Measurements from ENCODE around the gene CAPRIN1. TPM values are rescaled to one million over a fixed set of nuclear protein-coding genes. Genes with fewer than 3 reads are reported as not detected.

Gene CAPRIN1
- polyA plus RNA-seq, 1 of the 3 experiments (the other 2 are of a cell fraction): 67.1 TPM

GRCh38 chr11:34114471-34114870, 62.9 kb downstream of the CAPRIN1 start (continued):
- TF ChIP-seq RCOR1 (IDR thresholded peaks at IDR 0.05; ENCODE audit: low read length): no peak
- no peak for TF ChIP-seq TAF1 (IDR thresholded peaks at IDR 0.05; ENCODE audit: borderline replicate concordance, low read depth, low read length)
- no peak for TF ChIP-seq FOSL2 (IDR thresholded peaks at IDR 0.05; ENCODE audit: borderline replicate concordance, low read depth)
- no peak for TF ChIP-seq MXI1 (IDR thresholded peaks at IDR 0.05; ENCODE audit: low read depth, low read length)
- TF ChIP-seq GABPA (IDR thresholded peaks at IDR 0.05; ENCODE audit: low read depth): no peak
- TF ChIP-seq FOXJ3 (CRISPR knock-in tag; IDR thresholded peaks at IDR 0.05): no peak

DNA sequence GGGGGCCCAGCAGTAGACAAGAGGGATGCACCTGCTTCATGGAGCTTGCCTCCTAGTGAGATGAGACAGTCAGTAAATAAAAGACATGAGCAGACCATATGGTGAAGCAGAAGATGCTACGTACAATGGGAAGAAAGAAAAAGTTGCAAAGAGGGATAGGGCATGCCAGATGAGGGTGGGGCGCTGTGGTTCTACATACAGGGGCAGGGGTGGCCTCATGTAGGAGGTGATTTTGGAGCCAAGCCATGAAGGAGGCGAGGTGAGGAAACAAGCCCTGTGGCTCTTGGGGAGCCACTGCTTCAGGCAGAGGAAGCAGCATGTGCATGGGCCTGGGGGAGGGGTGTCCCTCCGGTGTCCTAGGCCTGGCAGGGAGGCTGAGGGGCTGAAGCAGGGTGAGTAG, 69.1 kb downstream of the CAPRIN1 start:
- H3K36me3 ChIP-seq (replicated peaks in 1 of 2; ENCODE audit: control insufficient read depth in 1 of 2, insufficient read depth in 2 of 2, low read length in 1 of 2): peaks cover 61 to 79% of the 10 kb centered on the region in 2 experiments
- CTCF ChIA-PET: no interaction called here
- no peaks in the 10 kb centered on the region for H3F3A ChIP-seq (replicated peaks; ENCODE audit: insufficient read depth)

GRCh38 chr11:34124885-34125668, 73.5 kb downstream of the CAPRIN1 start:
- ChIA-PET POLR2A (no interaction called here), CTCF (no interaction called here)
- H3K9me2 ChIP-seq: no peaks in the 10 kb centered on the region
- H3K4me1 ChIP-seq (ENCODE audit: control insufficient read depth in 1 of 2, insufficient read depth in 2 of 2, low read depth in 1 of 2, low read length in 1 of 2): no peaks in the 10 kb centered on the region
- H3F3A ChIP-seq (replicated peaks; ENCODE audit: insufficient read depth): no peaks in the 10 kb centered on the region
- no peak for DNase-seq
- H3K9ac ChIP-seq: no peak overlapping the region
- H3K79me2 ChIP-seq (ENCODE audit: insufficient read depth): no peaks in the 10 kb centered on the region
- no peak overlapping the region for H3K4me2 ChIP-seq
- no peaks in the 10 kb centered on the region for H3K9me3 ChIP-seq
- 93% methylated on average over 4 of the region's 4 CpGs for WGBS (ENCODE audit: low lambda C conversion rate)
- H3K4me3 ChIP-seq (ENCODE audit: low read depth in 2 of 2, low read length in 1 of 2): no peak overlapping the region
- H3K27ac ChIP-seq (ENCODE audit: low read depth in 2 of 2, low read length in 1 of 2): no peak overlapping the region
- H2AFZ ChIP-seq (ENCODE audit: low read depth): no peak overlapping the region
- H4K20me1 ChIP-seq (ENCODE audit: insufficient read depth): no peaks in the 10 kb centered on the region
- no peaks in the 10 kb centered on the region for H3K27me3 ChIP-seq (ENCODE audit: insufficient read depth)
- H3K36me3 ChIP-seq (replicated peaks in 1 of 2; ENCODE audit: control insufficient read depth in 1 of 2, insufficient read depth in 2 of 2, low read length in 1 of 2): peaks cover 59 to 78% of the 10 kb centered on the region in 2 experiments
- no peak for TF ChIP-seq CTCF (IDR thresholded peaks at IDR 0.05)
- TF ChIP-seq RFX5 (IDR thresholded peaks at IDR 0.05; ENCODE audit: low read length): no peak
- no peak for TF ChIP-seq TEAD4 (IDR thresholded peaks at IDR 0.05; ENCODE audit: borderline replicate concordance, insufficient read depth)
- no peak for TF ChIP-seq REST (IDR thresholded peaks at IDR 0.05; ENCODE audit: low read depth, low read length)
- no peak for TF ChIP-seq TCF12 (IDR thresholded peaks at IDR 0.05)
- TF ChIP-seq, protein P1, sequence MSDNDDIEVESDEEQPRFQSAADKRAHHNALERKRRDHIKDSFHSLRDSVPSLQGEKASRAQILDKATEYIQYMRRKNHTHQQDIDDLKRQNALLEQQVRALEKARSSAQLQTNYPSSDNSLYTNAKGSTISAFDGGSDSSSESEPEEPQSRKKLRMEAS (IDR thresholded peaks at IDR 0.05; ENCODE audit: low read depth): no peak
- no peak for TF ChIP-seq FOSL2 (IDR thresholded peaks at IDR 0.05; ENCODE audit: borderline replicate concordance, low read depth)
- TF ChIP-seq USF2 (IDR thresholded peaks at IDR 0.05; ENCODE audit: borderline replicate concordance, low read depth, low read length): no peak
- no peak for TF ChIP-seq RXRA (IDR thresholded peaks at IDR 0.05; ENCODE audit: borderline replicate concordance, low read depth)
- no peak for TF ChIP-seq SMC3 (IDR thresholded peaks at IDR 0.05; ENCODE audit: low read depth, low read length)
- no peak for TF ChIP-seq GABPA (IDR thresholded peaks at IDR 0.05; ENCODE audit: low read depth)
- TF ChIP-seq EP300 (IDR thresholded peaks at IDR 0.05; ENCODE audit: borderline replicate concordance in 1 of 2, low read depth in 1 of 2, low read length in 1 of 2): no peak

More for the DNA sequence above, 69.1 kb downstream of the CAPRIN1 start:
- Histone ChIP-seq H3K9me3 (no peaks in the 10 kb centered on the region), H3K9me2 (no peaks in the 10 kb centered on the region), H3K4me3 (ENCODE audit: low read depth in 2 of 2, low read length in 1 of 2) (no peak overlapping the region), H3K27me3 (ENCODE audit: insufficient read depth) (no peaks in the 10 kb centered on the region), H4K20me1 (ENCODE audit: insufficient read depth) (no peaks in the 10 kb centered on the region), H3K27ac (ENCODE audit: low read depth in 2 of 2, low read length in 1 of 2) (no peak overlapping the region), H3K9ac (no peak overlapping the region), H3K4me2 (no peak overlapping the region), H3K79me2 (ENCODE audit: insufficient read depth) (no peaks in the 10 kb centered on the region), H2AFZ (ENCODE audit: low read depth) (no peak overlapping the region), H3K4me1 (ENCODE audit: control insufficient read depth in 1 of 2, insufficient read depth in 2 of 2, low read depth in 1 of 2, low read length in 1 of 2) (no peaks in the 10 kb centered on the region)
- no peak for DNase-seq
- WGBS (ENCODE audit: low lambda C conversion rate): 98% methylated on average over 4 of the region's 4 CpGs
- POLR2A ChIA-PET: no interaction called here
- TF ChIP-seq POLR2AphosphoS5 (IDR thresholded peaks at IDR 0.05; ENCODE audit: low read depth, low read length) (no peak), MXI1 (IDR thresholded peaks at IDR 0.05; ENCODE audit: low read depth, low read length) (no peak), TEAD4 (IDR thresholded peaks at IDR 0.05; ENCODE audit: borderline replicate concordance, insufficient read depth) (no peak), JUND (IDR thresholded peaks at IDR 0.05) (no peak), RCOR1 (IDR thresholded peaks at IDR 0.05; ENCODE audit: low read length) (no peak), TAF1 (IDR thresholded peaks at IDR 0.05; ENCODE audit: borderline replicate concordance, low read depth, low read length) (no peak), EZH2phosphoT487 (IDR thresholded peaks at IDR 0.05; ENCODE audit: borderline replicate concordance, low read depth) (no peak), GATA2 (CRISPR knock-in tag; IDR thresholded peaks at IDR 0.05) (no peak)
